T-helper 2 cell (primary cell): ENCODE measurements around the gene UBE2H.

ENCODE experiments used
- DNase-seq, 5 experiments: peaks; one replicate each; pipeline versions ENCODE4 v3.0.0 to v3.0.0-alpha.2; 2012 to 2022

Gene UBE2H

GRCh38 chr7:129784437-129784782, 168.3 kb downstream of the UBE2H start:
- DNase-seq = no peak

GRCh38 chr7:129783584-129783919, 169.2 kb downstream of the UBE2H start:
- DNase-seq = no peak

- DNase-seq = no peak
Measured at GRCh38 chr7:129782818-129783583, 169.8 kb downstream of the UBE2H start.

- DNase-seq = no peak
Measured at GRCh38 chr7:129781928-129782817, 170.6 kb downstream of the UBE2H start.

- peak in 1 of 5 experiments; percentile 24 for DNase-seq
Measured at GRCh38 chr7:129780974-129781927, 171.5 kb downstream of the UBE2H start.
